Stimulated activated CD8-positive, alpha-beta memory T cell treated with anti-CD3 and anti-CD28 coated beads, Interleukin-4, amount 100 ng/mL, for 1 hour (primary cell): ENCODE measurements around the gene C6orf118.

Experiments used
- DNase-seq, 2 donors: peaks; one replicate each; pipeline ENCODE4 v3.0.0-alpha.2; 2020; ENCODE audit warnings: low read depth in 2 of 2, low spot score in 1 of 2

The C6orf118 gene

GRCh38 chr6:165308926-165309731, at the start of gene C6orf118:
TSS of gene C6orf118 (minus strand) at chr6:165309605. CDS start at chr6:165309586, 19 bp downstream.
- DNase-seq: no peak

GRCh38 chr6:165345700-165346099, 36.3 kb upstream of the C6orf118 start:
- DNase-seq: no peak

- no peak for DNase-seq
Observed at GRCh38 chr6:165340532-165340931, 31.1 kb upstream of the C6orf118 start.

- no peak for DNase-seq
Observed at GRCh38 chr6:165325609-165326008, 16.2 kb upstream of the C6orf118 start.

- DNase-seq: no peak
Observed at GRCh38 chr6:165321555-165322145, 12.2 kb upstream of the C6orf118 start.

GRCh38 chr6:165321150-165321549, 11.7 kb upstream of the C6orf118 start:
- no peak for DNase-seq

- DNase-seq: no peak
Observed at GRCh38 chr6:165317723-165318122, 8.3 kb upstream of the C6orf118 start.

DNA sequence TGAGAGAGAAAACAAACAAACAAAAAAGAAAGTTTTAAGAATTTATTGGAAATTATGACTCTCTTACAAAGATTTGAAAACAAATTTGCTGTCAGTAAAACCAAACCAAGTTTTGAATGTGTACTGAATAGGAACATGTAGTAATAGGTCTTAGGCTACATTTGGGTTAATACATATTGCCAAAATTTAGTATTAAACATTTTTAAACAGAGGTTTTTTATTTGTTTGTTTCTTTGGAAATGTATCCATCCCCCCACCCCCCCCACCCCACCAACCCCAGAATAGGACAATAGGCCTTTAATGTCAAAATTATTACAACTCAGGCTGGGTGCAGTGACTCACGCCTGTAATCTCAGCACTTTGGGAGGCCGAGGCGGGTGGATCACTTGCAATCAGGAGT, 2.5 kb downstream of the C6orf118 start:
- no peak for DNase-seq

DNA sequence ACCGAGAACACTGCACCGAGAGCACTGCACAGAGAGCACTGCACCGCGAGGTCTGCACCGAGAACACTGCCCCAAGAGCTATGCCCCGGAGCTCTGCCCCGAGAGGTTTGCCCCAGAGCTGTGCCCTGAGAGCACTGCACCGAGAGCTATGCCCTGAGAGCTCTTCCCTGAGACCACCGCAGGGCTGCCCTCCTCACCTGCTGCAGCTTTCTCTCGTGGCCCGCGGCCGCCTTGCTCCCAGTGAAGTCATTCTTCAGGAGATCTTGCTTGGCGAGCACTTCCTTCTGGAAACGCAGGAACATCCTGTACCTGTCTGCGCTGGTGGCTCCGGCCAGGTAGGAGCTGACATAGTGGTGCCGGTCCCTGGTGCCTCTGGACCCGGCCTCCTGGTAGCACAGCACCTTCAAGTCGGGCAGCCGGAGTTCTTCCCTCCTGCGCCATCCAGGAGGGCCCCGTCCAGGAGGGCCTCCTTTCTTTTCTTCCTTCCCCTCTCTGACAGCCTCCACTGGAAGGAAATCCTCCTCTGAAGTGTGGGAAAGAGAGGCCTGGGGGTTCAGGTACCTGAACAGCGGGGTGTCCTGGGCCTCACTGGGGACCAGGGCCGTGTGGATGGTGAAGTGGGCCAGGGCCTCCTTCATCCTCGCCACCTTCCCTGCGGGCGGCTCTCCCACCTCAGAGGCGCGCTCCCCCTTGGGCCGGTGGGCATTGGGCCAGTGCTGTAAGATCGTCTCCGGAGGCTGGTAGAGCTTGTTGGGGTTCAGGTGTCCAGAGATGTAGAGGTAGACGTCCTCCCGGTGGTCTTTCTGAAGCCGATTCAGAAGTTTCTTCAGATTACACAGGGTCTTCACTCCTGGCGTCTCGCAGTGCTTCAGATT, 7.8 kb downstream of the C6orf118 start:
- DNase-seq: no peak

GRCh38 chr6:165300422-165300936, 8.9 kb downstream of the C6orf118 start:
- no peak for DNase-seq

- DNase-seq: no peak
Observed at GRCh38 chr6:165298875-165299274, 10.5 kb downstream of the C6orf118 start.

DNA sequence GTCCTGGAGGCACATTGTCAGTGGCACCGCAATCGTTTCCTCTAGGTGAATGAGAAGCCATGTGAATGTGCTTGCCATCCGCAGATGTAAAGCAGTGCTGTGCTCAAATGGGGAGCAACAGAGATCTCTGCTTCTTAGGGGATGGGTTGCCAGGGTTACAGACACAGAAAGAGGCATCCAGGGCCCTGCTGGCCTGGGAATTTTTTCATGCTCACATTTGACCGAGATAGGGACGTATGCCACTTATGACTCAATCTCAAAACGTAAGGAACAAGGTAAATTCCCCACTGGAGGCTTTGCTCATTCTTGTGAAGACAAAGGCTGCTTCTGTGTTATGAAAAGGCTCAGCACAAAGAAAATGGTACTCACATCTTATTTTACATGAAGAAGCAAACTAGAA, 11.0 kb downstream of the C6orf118 start:
- no peak for DNase-seq

DNA sequence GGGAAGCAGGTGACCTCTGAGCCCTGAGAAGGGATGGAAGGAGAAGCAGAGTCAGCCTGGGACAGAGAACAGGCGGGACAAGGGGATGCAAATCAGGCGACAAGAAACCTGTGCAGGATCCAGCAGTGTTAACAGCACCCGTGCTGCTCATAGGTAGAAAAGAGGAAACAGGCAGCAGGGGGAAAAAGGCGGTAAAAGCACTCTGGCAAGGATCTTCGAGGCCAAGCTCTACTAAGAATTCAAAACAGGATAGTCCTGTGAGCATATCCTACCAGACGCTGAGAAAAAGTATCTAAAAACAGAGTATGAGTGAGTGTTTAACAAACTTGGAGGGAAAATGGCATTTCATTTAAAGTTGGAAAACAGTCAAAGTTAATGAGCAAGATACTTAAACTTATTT, 16.7 kb downstream of the C6orf118 start:
- DNase-seq: no peak

GRCh38 chr6:165274611-165275010, 34.8 kb downstream of the C6orf118 start:
- DNase-seq: no peak

DNA sequence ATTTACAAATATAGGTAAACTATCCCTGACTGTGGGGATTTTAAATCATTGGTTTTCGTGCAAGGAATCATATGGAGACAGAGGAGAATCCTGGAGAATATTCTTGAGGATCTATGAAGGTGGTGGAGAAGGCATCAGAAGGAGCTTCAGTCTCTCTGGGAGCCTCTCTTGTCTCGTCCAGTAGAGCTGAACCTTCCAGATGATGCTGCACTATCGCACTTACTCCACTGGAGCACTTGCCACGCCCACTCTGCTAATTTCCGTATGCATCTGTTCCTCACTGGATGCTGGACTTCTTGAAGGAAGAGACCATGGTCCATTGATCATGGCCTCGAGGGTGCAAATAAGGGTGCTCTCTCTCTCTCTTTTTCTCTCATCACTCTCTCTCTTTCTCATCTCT, 36.8 kb downstream of the C6orf118 start:
- no peak for DNase-seq

DNA sequence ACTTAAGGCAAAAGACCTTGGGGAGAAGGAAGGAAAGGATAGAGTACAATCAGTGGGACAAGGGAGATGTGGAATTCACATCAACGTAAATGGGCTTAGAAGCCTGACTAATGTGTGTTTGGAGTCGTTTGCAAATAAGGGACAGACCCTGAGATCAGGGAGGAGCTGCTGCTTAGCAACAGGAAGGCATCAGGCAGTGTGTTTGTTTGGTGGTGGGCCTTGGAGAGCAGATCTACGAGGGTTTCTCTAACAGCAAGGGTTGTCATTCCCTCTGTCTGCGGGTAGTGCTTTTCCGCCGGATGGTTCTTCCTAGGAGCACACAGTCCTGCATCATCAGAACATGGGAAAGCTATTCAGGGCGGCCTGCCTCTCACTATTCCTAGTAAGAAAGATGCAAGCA, 40.4 kb downstream of the C6orf118 start:
- DNase-seq: no peak

GRCh38 chr6:165266621-165267020, 42.8 kb downstream of the C6orf118 start:
- no peak for DNase-seq

DNA sequence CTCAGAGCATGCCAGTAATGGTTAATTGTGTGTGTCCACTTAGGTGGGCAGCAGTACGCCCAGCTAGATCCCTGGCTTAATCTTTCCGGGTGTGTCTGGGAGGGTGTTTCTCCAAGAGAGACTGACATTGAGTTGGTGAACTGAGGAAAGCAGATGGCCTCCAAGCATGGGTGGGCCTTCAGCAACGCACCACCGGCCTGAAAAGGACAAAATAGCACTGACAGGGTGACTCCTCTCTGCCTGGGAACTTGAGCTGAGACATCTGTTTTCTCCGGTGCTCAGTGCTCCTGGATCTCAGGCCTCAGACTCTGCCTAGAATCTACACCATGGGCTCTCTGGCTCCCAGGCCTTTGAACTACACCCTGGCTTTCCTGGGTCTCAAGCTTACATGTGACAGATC, 43.2 kb downstream of the C6orf118 start:
- DNase-seq: no peak

DNA sequence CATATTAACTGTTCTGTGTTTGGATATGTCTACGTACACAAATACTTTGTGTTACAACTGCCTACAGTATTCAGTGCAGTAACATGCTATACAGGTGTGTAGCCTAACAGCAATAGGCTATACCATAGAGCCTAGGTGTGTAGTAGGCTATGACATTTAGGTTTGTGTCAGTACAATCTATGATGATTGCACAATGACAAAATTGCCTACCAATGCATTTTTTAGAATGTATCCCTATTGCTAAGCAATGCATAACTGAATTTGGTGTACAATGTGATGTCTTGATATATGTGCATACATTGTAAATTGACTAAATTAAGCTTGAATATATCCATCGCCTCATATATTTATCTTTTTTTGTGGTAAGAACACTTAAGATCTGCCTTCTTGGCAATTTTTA, 48.9 kb downstream of the C6orf118 start:
- no peak for DNase-seq

- no peak for DNase-seq
Observed at GRCh38 chr6:165249808-165250207, 59.6 kb downstream of the C6orf118 start.

DNA sequence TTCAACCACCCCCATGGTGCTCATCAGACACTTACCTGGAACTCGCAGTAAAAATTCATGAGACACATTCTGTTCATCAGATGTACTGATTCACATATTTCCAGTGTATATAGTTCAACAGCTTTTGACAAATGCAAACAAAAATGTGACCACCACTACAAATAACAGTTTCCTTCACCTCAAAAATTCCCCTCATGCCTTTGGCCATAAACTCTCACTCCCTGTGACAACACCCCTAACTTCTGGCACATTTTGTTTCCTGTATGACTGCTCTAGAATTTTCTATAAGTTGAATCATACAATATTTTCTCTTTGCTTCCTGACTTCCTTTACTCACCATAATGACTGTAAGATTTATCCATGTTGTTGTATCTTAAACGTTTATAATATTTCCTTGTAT, 63.7 kb downstream of the C6orf118 start:
- no peak for DNase-seq

DNA sequence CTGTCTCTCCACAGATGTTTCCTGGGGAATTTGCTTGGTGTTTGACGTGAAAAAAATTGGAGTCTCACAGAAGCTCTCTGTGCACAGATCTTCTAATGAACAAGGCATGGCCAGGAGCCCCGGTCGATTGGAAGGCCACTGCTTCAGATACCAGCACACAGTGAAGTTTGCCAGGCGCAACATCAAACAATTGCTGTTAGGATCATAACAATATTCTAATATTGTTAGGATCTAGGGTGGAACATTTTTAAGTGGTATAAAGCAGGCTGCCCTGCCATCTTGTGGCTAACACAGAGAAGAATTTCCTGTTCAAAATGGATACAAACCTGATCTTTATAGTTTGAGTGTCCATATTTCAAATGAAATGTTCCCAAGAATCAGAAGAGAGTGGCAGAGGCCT, 64.1 kb downstream of the C6orf118 start:
- no peak for DNase-seq
